Measurements from ENCODE around the gene KLRC3.
"Not testable (repeated sequence)": the region's sequence is repeated elsewhere in the genome, so short reads cannot be mapped to it uniquely, and the experiment has no call there.

KLRC3 gene

DNA sequence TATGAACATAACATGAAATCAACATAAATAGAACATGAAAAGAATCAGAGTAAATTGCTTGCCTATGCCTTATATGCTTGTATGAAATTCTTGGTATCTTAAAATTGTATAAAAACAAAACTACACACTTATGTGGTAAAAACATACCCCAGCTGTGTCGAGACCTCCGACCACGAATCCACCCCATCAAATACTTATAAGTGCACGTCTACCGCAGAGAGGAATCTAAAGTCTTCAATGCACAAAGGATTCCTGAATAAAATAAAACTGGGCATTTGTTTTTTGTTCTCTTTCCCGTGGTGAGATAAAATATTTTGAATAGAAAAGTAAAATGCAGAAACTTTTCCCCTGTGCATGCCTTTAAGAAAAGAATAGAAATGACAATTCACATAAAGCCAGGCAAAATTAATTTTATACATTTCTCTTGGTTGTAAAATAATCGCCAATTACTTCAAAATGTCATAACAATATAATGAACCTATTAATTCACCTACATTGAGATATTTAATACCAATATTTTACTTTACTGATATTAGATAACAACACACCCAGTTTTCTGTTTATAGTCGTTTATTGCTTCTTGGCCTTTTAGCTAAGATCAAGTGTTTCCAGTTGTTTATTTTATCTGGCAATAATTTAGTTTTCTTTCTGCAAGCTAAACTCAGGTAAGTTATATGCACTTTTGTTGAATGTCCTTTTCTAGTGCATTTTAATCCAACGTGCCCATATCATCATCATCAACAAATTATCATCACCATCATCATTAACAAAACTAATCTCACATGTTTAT, 31.6 kb downstream of the KLRC3 start:
- no peak overlapping the region for H3K27ac ChIP-seq (ENCODE audit: low read length)
- no peaks in the 10 kb centered on the region for H3K36me3 ChIP-seq (ENCODE audit: control insufficient read depth in 2 of 2, insufficient read depth in 2 of 2, low read length in 2 of 2)
- H3K4me1 ChIP-seq (ENCODE audit: control insufficient read depth, insufficient read depth, low read length), result no peaks in the 10 kb centered on the region
- H3K27me3 ChIP-seq (ENCODE audit: control insufficient read depth in 1 of 2, insufficient read depth in 2 of 2, low read length in 2 of 2), result no peaks in the 10 kb centered on the region
- H3K4me3 ChIP-seq (ENCODE audit: low read length in 2 of 2), result no peak overlapping the region
- H3K9ac ChIP-seq (ENCODE audit: low read length in 2 of 2), result no peak overlapping the region
- H3K9me3 ChIP-seq (ENCODE audit: control insufficient read depth in 2 of 2, low read length in 2 of 2), result no peaks in the 10 kb centered on the region

DNA sequence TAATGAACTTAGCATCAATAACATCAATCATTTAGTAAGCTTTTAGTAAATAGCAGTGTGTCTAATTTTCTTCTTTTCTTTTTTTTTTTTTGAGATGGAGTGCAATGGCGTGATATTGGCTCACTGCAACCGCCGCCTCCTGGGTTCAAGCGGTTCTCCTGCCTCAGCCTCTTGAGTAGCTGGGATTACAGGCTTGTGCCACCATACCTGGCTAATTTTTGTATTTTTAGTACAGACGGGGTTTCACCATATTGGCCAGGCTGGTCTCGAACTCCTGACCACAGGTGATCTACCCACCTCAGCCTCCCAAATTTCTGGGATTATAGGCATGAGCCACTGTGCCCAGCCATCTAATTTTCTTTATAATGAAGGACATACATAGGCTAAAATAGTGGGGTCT, 32.9 kb downstream of the KLRC3 start:
- H3K4me1 ChIP-seq (ENCODE audit: control insufficient read depth, insufficient read depth, low read length); H3K27me3 ChIP-seq (ENCODE audit: control insufficient read depth in 1 of 2, insufficient read depth in 2 of 2, low read length in 2 of 2); H3K9ac ChIP-seq (ENCODE audit: low read length in 2 of 2); H3K27ac ChIP-seq (ENCODE audit: low read length); H3K9me3 ChIP-seq (ENCODE audit: control insufficient read depth in 2 of 2, low read length in 2 of 2); H3K4me3 ChIP-seq (ENCODE audit: low read length in 2 of 2); H3K36me3 ChIP-seq (ENCODE audit: control insufficient read depth in 2 of 2, insufficient read depth in 2 of 2, low read length in 2 of 2): not testable (repeated sequence)

DNA sequence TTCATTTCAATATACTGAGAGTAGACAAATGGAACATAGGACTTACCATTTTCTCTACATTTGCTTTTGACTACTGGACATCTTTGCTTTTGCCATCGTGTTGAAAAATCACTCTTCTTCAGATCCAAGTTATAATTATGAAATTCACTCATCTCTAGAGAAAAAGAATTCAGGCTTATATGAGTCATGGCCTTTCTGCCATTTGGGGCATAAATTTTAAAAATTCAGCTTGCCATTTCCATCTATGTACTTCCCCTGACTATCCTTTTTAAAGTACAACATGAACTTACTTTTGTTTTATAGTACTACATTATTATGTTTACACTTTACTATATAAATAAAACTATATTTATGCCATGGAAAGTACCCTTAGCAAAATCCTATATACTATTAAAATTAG, 33.5 kb downstream of the KLRC3 start:
- Histone ChIP-seq H3K36me3 (ENCODE audit: control insufficient read depth in 2 of 2, insufficient read depth in 2 of 2, low read length in 2 of 2) (no peaks in the 10 kb centered on the region), H3K27ac (ENCODE audit: low read length) (no peak overlapping the region), H3K4me1 (ENCODE audit: control insufficient read depth, insufficient read depth, low read length) (no peaks in the 10 kb centered on the region), H3K9ac (ENCODE audit: low read length in 2 of 2) (no peak overlapping the region), H3K9me3 (ENCODE audit: control insufficient read depth in 2 of 2, low read length in 2 of 2) (no peaks in the 10 kb centered on the region), H3K4me3 (ENCODE audit: low read length in 2 of 2) (no peak overlapping the region), H3K27me3 (ENCODE audit: control insufficient read depth in 1 of 2, insufficient read depth in 2 of 2, low read length in 2 of 2) (no peaks in the 10 kb centered on the region)

DNA sequence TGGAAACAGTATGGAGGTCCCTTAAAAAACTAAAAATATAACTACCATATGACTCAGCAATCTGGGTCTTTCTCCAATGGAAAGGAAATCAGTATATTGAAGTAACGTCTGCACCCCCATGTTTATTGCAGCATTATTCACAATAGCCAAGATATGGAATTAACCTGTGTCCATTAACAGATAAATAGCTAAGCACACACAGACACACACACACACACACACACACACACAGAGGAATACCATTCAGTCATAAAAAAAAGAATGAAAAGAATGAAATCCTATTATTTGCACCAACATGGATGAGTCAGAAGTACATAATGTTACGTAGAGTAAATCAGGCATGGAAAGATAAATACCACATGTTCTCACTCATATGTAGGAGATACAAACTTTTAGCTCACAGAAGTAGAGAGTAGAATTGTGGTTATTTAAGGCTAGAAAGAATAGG, 35.2 kb downstream of the KLRC3 start:
- Histone ChIP-seq H3K36me3 (ENCODE audit: control insufficient read depth in 2 of 2, insufficient read depth in 2 of 2, low read length in 2 of 2) (no peaks in the 10 kb centered on the region), H3K9me3 (ENCODE audit: control insufficient read depth in 2 of 2, low read length in 2 of 2) (no peaks in the 10 kb centered on the region), H3K9ac (ENCODE audit: low read length in 2 of 2) (no peak overlapping the region), H3K4me3 (ENCODE audit: low read length in 2 of 2) (no peak overlapping the region), H3K4me1 (ENCODE audit: control insufficient read depth, insufficient read depth, low read length) (no peaks in the 10 kb centered on the region), H3K27me3 (ENCODE audit: control insufficient read depth in 1 of 2, insufficient read depth in 2 of 2, low read length in 2 of 2) (no peaks in the 10 kb centered on the region), H3K27ac (ENCODE audit: low read length) (no peak overlapping the region)

DNA sequence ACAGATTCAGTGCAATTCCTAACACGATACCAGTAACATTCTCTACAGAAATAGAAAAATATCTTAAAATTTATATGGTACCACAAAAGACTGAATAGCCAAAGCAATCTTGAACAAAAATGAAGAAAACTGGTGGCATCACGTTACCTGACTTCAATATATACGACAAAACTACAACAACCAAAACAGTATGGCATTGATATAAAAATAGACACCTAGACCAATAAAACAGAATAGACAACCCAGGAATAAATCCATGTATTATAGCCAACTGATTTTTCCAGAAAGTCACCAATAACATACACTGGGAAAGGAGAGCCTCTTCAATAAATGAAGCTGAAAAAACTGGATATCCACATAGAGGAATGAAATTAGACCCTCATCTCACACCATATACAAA, 36.2 kb downstream of the KLRC3 start:
- Histone ChIP-seq H3K4me3 (ENCODE audit: low read length in 2 of 2) (no peak overlapping the region), H3K9me3 (ENCODE audit: control insufficient read depth in 2 of 2, low read length in 2 of 2) (no peaks in the 10 kb centered on the region), H3K4me1 (ENCODE audit: control insufficient read depth, insufficient read depth, low read length) (no peaks in the 10 kb centered on the region), H3K9ac (ENCODE audit: low read length in 2 of 2) (no peak overlapping the region), H3K36me3 (ENCODE audit: control insufficient read depth in 2 of 2, insufficient read depth in 2 of 2, low read length in 2 of 2) (no peaks in the 10 kb centered on the region), H3K27ac (ENCODE audit: low read length) (no peak overlapping the region), H3K27me3 (ENCODE audit: control insufficient read depth in 1 of 2, insufficient read depth in 2 of 2, low read length in 2 of 2) (no peaks in the 10 kb centered on the region)

DNA sequence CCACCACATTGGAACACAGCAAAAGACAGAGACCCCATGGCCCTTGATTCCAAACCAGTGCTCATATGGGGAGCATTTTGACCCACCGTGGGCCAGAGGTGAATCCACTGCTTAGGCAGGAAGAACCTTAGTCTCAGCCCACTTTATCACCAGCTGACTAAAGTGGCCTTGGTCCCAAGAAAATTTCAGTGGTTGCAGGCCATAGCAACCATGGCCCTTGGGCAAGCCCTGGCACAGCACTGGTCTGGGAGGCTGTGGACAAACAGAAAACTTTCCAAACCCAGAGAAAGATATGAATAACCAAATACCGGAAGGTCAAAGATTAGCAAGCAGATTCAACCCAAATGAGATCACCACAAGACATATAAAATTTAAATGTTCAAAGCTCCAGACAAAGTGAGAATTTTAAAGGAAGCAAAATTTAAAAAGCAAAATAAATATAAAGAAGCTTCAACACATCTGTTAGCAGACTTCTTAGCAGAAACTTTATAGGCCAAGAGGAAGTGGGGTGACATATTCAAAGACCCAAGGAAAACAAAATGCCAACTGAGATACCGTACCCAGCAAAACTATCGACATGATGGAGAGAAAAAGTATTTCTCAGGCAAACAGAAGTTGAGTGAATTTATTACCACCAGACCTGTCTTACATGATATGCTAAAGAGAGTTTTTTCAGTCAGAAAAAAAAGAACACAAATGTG, 38.3 kb downstream of the KLRC3 start:
- Histone ChIP-seq H3K9ac (ENCODE audit: low read length in 2 of 2) (no peak overlapping the region), H3K27ac (ENCODE audit: low read length) (no peak overlapping the region), H3K9me3 (ENCODE audit: control insufficient read depth in 2 of 2, low read length in 2 of 2) (no peaks in the 10 kb centered on the region)

DNA sequence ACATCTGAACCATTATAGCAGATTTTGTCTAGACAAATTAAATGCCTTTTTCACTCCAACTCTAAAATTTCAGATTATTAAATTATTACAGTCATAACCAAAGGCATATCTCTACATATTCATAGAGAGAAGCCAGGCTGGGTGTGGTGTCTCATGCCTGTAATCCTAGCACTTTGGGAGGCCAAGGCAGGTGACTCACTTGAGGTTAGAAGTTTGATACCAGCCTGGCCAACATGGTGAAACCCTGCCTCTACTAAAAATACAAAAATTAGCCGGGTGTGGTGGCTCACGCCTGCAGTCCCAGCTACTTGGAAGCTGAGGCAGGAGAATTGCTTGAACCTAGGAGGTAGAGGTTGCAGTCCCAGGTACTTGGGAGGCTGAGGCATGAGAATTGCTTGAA, 41.7 kb downstream of the KLRC3 start:
- H3K9me3 ChIP-seq (ENCODE audit: control insufficient read depth in 2 of 2, low read length in 2 of 2); H3K36me3 ChIP-seq (ENCODE audit: control insufficient read depth in 2 of 2, insufficient read depth in 2 of 2, low read length in 2 of 2); H3K4me3 ChIP-seq (ENCODE audit: low read length in 2 of 2); H3K9ac ChIP-seq (ENCODE audit: low read length in 2 of 2); H3K27ac ChIP-seq (ENCODE audit: low read length); H3K4me1 ChIP-seq (ENCODE audit: control insufficient read depth, insufficient read depth, low read length); H3K27me3 ChIP-seq (ENCODE audit: control insufficient read depth in 1 of 2, insufficient read depth in 2 of 2, low read length in 2 of 2): not testable (repeated sequence)

More for the DNA sequence above, 38.3 kb downstream of the KLRC3 start:
- Histone ChIP-seq H3K4me3 (ENCODE audit: low read length in 2 of 2) (no peak overlapping the region), H3K4me1 (ENCODE audit: control insufficient read depth, insufficient read depth, low read length) (no peaks in the 10 kb centered on the region), H3K36me3 (ENCODE audit: control insufficient read depth in 2 of 2, insufficient read depth in 2 of 2, low read length in 2 of 2) (no peaks in the 10 kb centered on the region), H3K27me3 (ENCODE audit: control insufficient read depth in 1 of 2, insufficient read depth in 2 of 2, low read length in 2 of 2) (no peaks in the 10 kb centered on the region)

DNA sequence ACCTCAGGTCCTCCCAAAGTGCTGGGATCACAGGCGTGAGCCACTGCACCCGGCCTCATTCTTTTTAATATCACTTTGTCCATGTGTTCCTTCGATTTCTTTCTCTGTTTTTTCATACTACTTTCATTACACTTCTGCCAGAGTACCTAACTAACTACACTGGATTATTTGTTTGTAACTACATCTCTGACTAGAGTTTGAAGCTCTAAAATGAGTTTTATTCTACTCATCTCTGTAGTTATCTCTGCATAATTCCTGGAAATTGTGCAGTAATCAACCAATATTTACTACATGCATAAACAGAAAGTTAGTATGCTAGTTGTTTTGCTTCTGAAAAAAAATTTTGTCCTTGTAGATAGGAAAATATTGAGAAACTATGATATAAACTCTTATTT, 45.8 kb downstream of the KLRC3 start:
- Histone ChIP-seq H3K36me3 (ENCODE audit: control insufficient read depth in 2 of 2, insufficient read depth in 2 of 2, low read length in 2 of 2) (peaks cover 0 to 3% of the 10 kb centered on the region in 2 donors), H3K9me3 (ENCODE audit: control insufficient read depth in 2 of 2, low read length in 2 of 2) (no peaks in the 10 kb centered on the region), H3K27ac (ENCODE audit: low read length) (no peak overlapping the region), H3K9ac (ENCODE audit: low read length in 2 of 2) (no peak overlapping the region), H3K4me3 (ENCODE audit: low read length in 2 of 2) (no peak overlapping the region), H3K27me3 (ENCODE audit: control insufficient read depth in 1 of 2, insufficient read depth in 2 of 2, low read length in 2 of 2) (no peaks in the 10 kb centered on the region), H3K4me1 (ENCODE audit: control insufficient read depth, insufficient read depth, low read length) (no peaks in the 10 kb centered on the region)

DNA sequence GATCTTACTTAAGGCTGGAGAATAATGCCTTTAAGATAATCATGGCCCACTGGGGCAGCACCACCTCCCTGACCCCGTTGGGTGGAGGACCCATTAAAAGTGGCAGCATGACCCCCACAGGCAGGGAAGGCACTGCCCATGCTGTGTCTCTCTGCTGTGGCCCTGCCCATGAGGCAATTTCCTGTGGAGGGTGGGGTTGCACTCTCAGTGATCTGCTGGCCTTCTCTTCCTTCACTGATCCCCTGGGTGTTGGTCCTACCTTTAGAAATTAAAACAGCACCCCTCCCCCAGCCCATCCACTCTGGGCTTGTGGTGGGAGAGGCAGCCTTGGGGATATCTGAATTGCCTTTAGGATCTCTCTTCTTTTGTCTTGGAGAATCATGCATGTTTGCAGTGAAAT, 47.8 kb downstream of the KLRC3 start:
- no peaks in the 10 kb centered on the region for H3K4me1 ChIP-seq (ENCODE audit: control insufficient read depth, insufficient read depth, low read length)
- no peaks in the 10 kb centered on the region for H3K27me3 ChIP-seq (ENCODE audit: control insufficient read depth in 1 of 2, insufficient read depth in 2 of 2, low read length in 2 of 2)
- H3K36me3 ChIP-seq (ENCODE audit: control insufficient read depth in 2 of 2, insufficient read depth in 2 of 2, low read length in 2 of 2), result peaks cover 0 to 3% of the 10 kb centered on the region in 2 donors
- H3K27ac ChIP-seq (ENCODE audit: low read length), result no peak overlapping the region
- H3K4me3 ChIP-seq (ENCODE audit: low read length in 2 of 2), result no peak overlapping the region
- no peaks in the 10 kb centered on the region for H3K9me3 ChIP-seq (ENCODE audit: control insufficient read depth in 2 of 2, low read length in 2 of 2)
- H3K9ac ChIP-seq (ENCODE audit: low read length in 2 of 2), result no peak overlapping the region

DNA sequence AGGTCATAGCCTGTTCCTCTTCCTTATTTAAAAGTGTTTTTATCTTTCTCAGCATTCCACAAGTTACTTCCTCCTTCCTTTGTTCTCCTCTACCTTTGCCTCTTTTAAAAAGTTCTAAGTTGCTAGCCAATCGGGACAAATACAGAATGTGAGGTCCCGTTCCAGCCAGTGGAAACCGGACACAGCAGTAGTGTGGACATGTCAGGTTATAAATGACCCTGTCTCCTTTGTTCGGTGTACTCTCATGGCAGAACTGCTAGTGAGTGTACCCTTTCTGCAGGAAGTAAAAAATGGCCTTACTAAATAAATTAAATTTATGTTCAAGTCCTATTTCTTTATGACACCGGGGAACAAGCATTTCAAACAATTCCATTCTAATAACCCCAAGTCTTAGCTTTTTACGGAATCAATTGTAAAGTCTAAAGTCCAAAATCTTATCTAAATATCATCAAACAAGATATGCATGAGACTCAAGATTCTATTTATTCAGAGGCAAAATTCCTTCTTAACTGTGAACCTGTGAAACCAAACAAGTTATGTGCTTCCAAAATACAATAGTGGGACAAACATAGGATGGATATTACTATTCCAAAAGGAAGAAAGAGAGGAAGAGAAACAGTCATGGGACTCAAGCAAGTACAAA, 48.4 kb downstream of the KLRC3 start:
- H3K9ac ChIP-seq (ENCODE audit: low read length in 2 of 2); H3K4me3 ChIP-seq (ENCODE audit: low read length in 2 of 2); H3K36me3 ChIP-seq (ENCODE audit: control insufficient read depth in 2 of 2, insufficient read depth in 2 of 2, low read length in 2 of 2); H3K4me1 ChIP-seq (ENCODE audit: control insufficient read depth, insufficient read depth, low read length); H3K9me3 ChIP-seq (ENCODE audit: control insufficient read depth in 2 of 2, low read length in 2 of 2); H3K27me3 ChIP-seq (ENCODE audit: control insufficient read depth in 1 of 2, insufficient read depth in 2 of 2, low read length in 2 of 2); H3K27ac ChIP-seq (ENCODE audit: low read length): not testable (repeated sequence)

All from stomach smooth muscle (tissue), 2 donors.